B cell (primary cell): ENCODE measurements around the gene ODAD4. TPM values are rescaled to one million over a fixed set of nuclear protein-coding genes. Genes with fewer than 3 reads are reported as not detected.

Experiments used
- ATAC-seq: fragments of 200-7000 bp; cut with Tn5 transposase; one replicate; pipeline ENCODE4 v1.10.0; 2021; ENCODE audit warnings: low read depth, mild to moderate bottlenecking, moderate number of reproducible peaks, moderate library complexity
- CTCF ChIA-PET: fragments of 350-600 bp; sonication (Branson Sonifier 250); formaldehyde crosslinking; loops from one replicate; lab custom pipeline; 2021; ENCODE audit warnings: antibody characterized with exemption, inconsistent platforms; lab: Charles Lee
- POLR2A ChIA-PET: fragments of 350-600 bp; sonication (Branson Sonifier 250); formaldehyde crosslinking; loops from one replicate; lab custom pipeline; 2021; ENCODE audit warnings: antibody characterized with exemption; lab: Charles Lee
- DNase-seq: peaks from one replicate; pipeline ENCODE4 v3.0.0; 2013
- H2AFZ ChIP-seq: 2 replicates; pipeline ENCODE4 v1.6.1; 2012; ENCODE audit warnings: mild to moderate bottlenecking, low read depth, low read length; ENCODE audit not compliant: insufficient read depth, poor library complexity, severe bottlenecking
- H3K27ac ChIP-seq, 2 donors: 1 replicate in 1 of 2; 2 replicates in 1 of 2; pipeline ENCODE4 v1.5.1; 2012 to 2013; ENCODE audit warnings: low read length in 2 of 2, mild to moderate bottlenecking in 2 of 2, moderate library complexity in 1 of 2
- H3K27me3 ChIP-seq, 4 experiments: fragments of 200-600 bp in 1 of 4; sonication (generic) in 1 of 4; replicated peaks in 1 of 4; 1 replicate in 2 of 4; 2 replicates in 2 of 4; pipeline versions ENCODE4 v1.6.1 to v1.7.0; 2013 to 2016; ENCODE audit warnings: low read length in 3 of 4, mild to moderate bottlenecking in 2 of 4, mixed read lengths in 1 of 4, moderate library complexity in 1 of 4; ENCODE audit not compliant: insufficient read depth in 4 of 4, control insufficient read depth in 3 of 4; ENCODE audit errors: control extremely low read depth in 1 of 4
- H3K36me3 ChIP-seq, 2 experiments: replicated peaks in 1 of 2; 1 replicate in 1 of 2; 2 replicates in 1 of 2; pipeline versions ENCODE4 v1.6.1 to v1.7.1; 2013; ENCODE audit warnings: low read length in 1 of 2; ENCODE audit not compliant: insufficient read depth in 2 of 2, control insufficient read depth in 1 of 2; ENCODE audit errors: control extremely low read depth in 1 of 2, extremely low read depth in 1 of 2
- H3K4me1 ChIP-seq, 2 donors: fragments of 200-600 bp in 1 of 2; sonication (generic) in 1 of 2; 1 replicate in 1 of 2; 2 replicates in 1 of 2; pipeline versions ENCODE4 v1.5.1 to v1.6.1; 2013 to 2017; ENCODE audit warnings: low read length in 2 of 2; ENCODE audit not compliant: control insufficient read depth in 2 of 2, insufficient read depth in 2 of 2
- H3K4me2 ChIP-seq: replicated peaks from 2 replicates; pipeline ENCODE3; 2012; ENCODE audit warnings: mild to moderate bottlenecking, low read depth, low read length; ENCODE audit not compliant: poor library complexity, severe bottlenecking
- H3K4me3 ChIP-seq, 5 experiments: fragments of 200-600 bp in 1 of 5; sonication (generic) in 1 of 5; 1 replicate in 3 of 5; 2 replicates in 2 of 5; pipeline versions ENCODE4 v1.5.1 to v1.7.0; 2011 to 2016; ENCODE audit warnings: low read length in 4 of 5, mild to moderate bottlenecking in 4 of 5, low read depth in 2 of 5, control low read depth in 1 of 5, moderate library complexity in 1 of 5; ENCODE audit not compliant: insufficient read depth in 1 of 5; ENCODE audit errors: control extremely low read depth in 1 of 5, extremely low read depth in 1 of 5
- H3K79me2 ChIP-seq: fragments of 200-600 bp; sonication (generic); one replicate; pipeline ENCODE4 v1.6.0; 2016; ENCODE audit warnings: low read length; ENCODE audit not compliant: control insufficient read depth, insufficient read depth
- H3K9ac ChIP-seq: fragments of 200-600 bp; sonication (generic); 2 replicates; pipeline ENCODE4 v1.6.1; 2017; ENCODE audit warnings: mild to moderate bottlenecking, low read length, moderate library complexity
- H3K9me3 ChIP-seq, 3 donors: one replicate each; pipeline versions ENCODE4 v1.6.1 to v1.7.1; 2013; ENCODE audit warnings: low read length in 2 of 3; ENCODE audit not compliant: control insufficient read depth in 2 of 3, insufficient read depth in 1 of 3; ENCODE audit errors: control extremely low read depth in 1 of 3
- H4K20me1 ChIP-seq: 2 replicates; pipeline ENCODE4 v1.6.0; 2012; ENCODE audit warnings: mild to moderate bottlenecking, low read length; ENCODE audit not compliant: insufficient read depth, control insufficient read depth, poor library complexity, severe bottlenecking
- H3K27ac Mint-ChIP-seq: one replicate; pipeline ENCODE4 v1.8.0; 2021; ENCODE audit warnings: mixed read lengths
- H3K27me3 Mint-ChIP-seq: one replicate; pipeline ENCODE4 v1.8.0; 2021; ENCODE audit warnings: mixed read lengths
- H3K4me1 Mint-ChIP-seq: one replicate; pipeline ENCODE4 v1.8.0; 2021; ENCODE audit warnings: mixed read lengths
- H3K4me3 Mint-ChIP-seq: one replicate; pipeline ENCODE4 v1.8.0; 2021; ENCODE audit warnings: mixed read lengths
- H3K9me3 Mint-ChIP-seq: one replicate; pipeline ENCODE4 v1.8.0; 2022; ENCODE audit warnings: mixed read lengths; ENCODE audit not compliant: insufficient read depth
- CTCF ChIP-seq: fragments of 200-600 bp; IDR thresholded peaks from one replicate; pipeline ENCODE4 v1.8.0; 2022; ENCODE audit warnings: antibody characterized with exemption, mild to moderate bottlenecking
- EZH2 ChIP-seq: IDR thresholded peaks from 2 replicates; pipeline ENCODE4 v1.6.1; 2012; ENCODE audit warnings: borderline replicate concordance, low read depth, mild to moderate bottlenecking, moderate library complexity, low read length; ENCODE audit not compliant: insufficient read depth, poor library complexity, severe bottlenecking
- WGBS: methylation state at CpG from one replicate; pipeline ENCODE4 v1.1.5; 2013; ENCODE audit warnings: missing lambda C conversion rate; ENCODE audit not compliant: insufficient coverage; 5-methylcytosine and 5-hydroxymethylcytosine counted together
- intact Hi-C: fragments of 100-400 bp; cut with micrococcal nuclease; formaldehyde crosslinking; loops from one replicate; pipeline ENCODE4 v1.10.0; 2022
- polyA plus RNA-seq: library from polyadenylated mRNA; depleted of rRNA; stranded (reverse); fragments of >200 nt; gene quantifications from 2 replicates; pipeline ENCODE4 v1.2.3, GENCODE V29; 2012
- total RNA-seq, 2 donors: library from RNA; stranded (reverse); fragments of 120-200 nt in 1 of 2; gene quantifications; 1 replicate in 1 of 2; 2 replicates in 1 of 2; pipeline versions ENCODE4 v1.2.3 to v1.2.4, GENCODE V29; 2013 to 2022

Gene ODAD4
- total and polyA plus RNA-seq, 2 donors (not counting 1 experiment from before 2014, with no cell fraction given): 0.27 TPM; not detected in 1

GRCh38 chr17:41905172-41905571 lies 25.2 kb upstream of the ODAD4 start:
- DNase-seq: no peak
- Mint-ChIP-seq H3K9me3 (no peaks in the 10 kb centered on the region), H3K4me3 (no peak overlapping the region), H3K27me3 (no peaks in the 10 kb centered on the region), H3K27ac (no peak overlapping the region), H3K4me1 (no peaks in the 10 kb centered on the region)
- Histone ChIP-seq H3K79me2 (peaks cover 6% of the 10 kb centered on the region), H3K27ac (no peak overlapping the region), H3K36me3 (peaks cover 1 to 84% of the 10 kb centered on the region in 2 experiments), H3K4me1 (no peaks in the 10 kb centered on the region), H3K9ac (no peak overlapping the region), H3K4me3 (no peak overlapping the region), H2AFZ (no peak overlapping the region), H4K20me1 (peaks cover 6% of the 10 kb centered on the region), H3K4me2 (no peak overlapping the region), H3K27me3 (no peaks in the 10 kb centered on the region), H3K9me3 (no peaks in the 10 kb centered on the region)
- TF ChIP-seq EZH2 (no peak), CTCF (no peak)
- WGBS: 92% methylated on average over 2 of the region's 4 CpGs
- ChIA-PET CTCF (no interaction called here), POLR2A (interaction anchor here (0.6 kb wide), 1 partner anchor 901 kb away, joined by 4 read pairs; no protein-coding TSS in a partner anchor)
- intact Hi-C loops: no loop called here
- no peak for ATAC-seq

- Mint-ChIP-seq H3K4me1 (no peaks in the 10 kb centered on the region), H3K4me3 (no peak overlapping the region), H3K9me3 (no peaks in the 10 kb centered on the region), H3K27ac (no peak overlapping the region), H3K27me3 (no peaks in the 10 kb centered on the region)
- Histone ChIP-seq H3K4me2 (no peak overlapping the region), H3K4me1 (no peaks in the 10 kb centered on the region), H3K27ac (no peak overlapping the region), H3K79me2 (peaks cover 17% of the 10 kb centered on the region), H3K4me3 (no peak overlapping the region), H3K9ac (no peak overlapping the region), H3K36me3 (peaks cover 1 to 87% of the 10 kb centered on the region in 2 experiments), H2AFZ (no peak overlapping the region), H3K9me3 (no peaks in the 10 kb centered on the region), H4K20me1 (peaks cover 21% of the 10 kb centered on the region), H3K27me3 (no peaks in the 10 kb centered on the region)
- intact Hi-C loops: no loop called here
- ChIA-PET POLR2A (no interaction called here), CTCF (no interaction called here)
- no peak for DNase-seq
- ATAC-seq: no peak
- WGBS: 99% methylated on average over 12 of the region's 15 CpGs
- TF ChIP-seq EZH2 (no peak), CTCF (no peak)
Measured at GRCh38 chr17:41906465-41907184, 23.8 kb upstream of the ODAD4 start.
